Endothelial cell of umbilical vein (primary cell): Measurements from ENCODE around the gene RNF111. TPM values are rescaled to one million over a fixed set of nuclear protein-coding genes. Genes with fewer than 3 reads are reported as not detected.

Experiments
- BruUV-seq: library from RNA; stranded (reverse); fragments of 400-500 nt; replicated peaks from 2 replicates; lab custom pipeline; 2021; lab: Mats Ljungman, UMichigan
- CTCF ChIA-PET: fragments of 300-600, 350-600 bp; sonication (Branson Sonifier 250); formaldehyde crosslinking; loops from one replicate; lab custom pipeline; 2021; ENCODE audit warnings: antibody characterized with exemption, inconsistent platforms; lab: Charles Lee
- POLR2A ChIA-PET: fragments of 300-600, 350-600 bp; sonication (Branson Sonifier 250); formaldehyde crosslinking; loops from one replicate; lab custom pipeline; 2021; ENCODE audit warnings: antibody characterized with exemption, inconsistent platforms; lab: Charles Lee
- DNase-seq: peaks from one replicate; pipeline ENCODE4 v3.0.0-alpha.2; 2011; ENCODE audit warnings: low read depth, low spot score
- FAIRE-seq: peaks from 2 replicates; lab custom pipeline; 2011; peaks lifted over from hg19 to GRCh38; lab: Jason Lieb, UNC
- H2AFZ ChIP-seq: 2 replicates; pipeline ENCODE4 v1.6.0; 2012; ENCODE audit warnings: low read depth, low read length, control low read depth, inconsistent platforms
- H3K27ac ChIP-seq: 2 replicates; pipeline ENCODE4 v1.5.1; 2011; ENCODE audit warnings: low read depth, mild to moderate bottlenecking, control low read depth, low read length, moderate library complexity; ENCODE audit not compliant: insufficient read depth
- H3K27me3 ChIP-seq, 2 experiments: 2 replicates each; pipeline versions ENCODE4 v1.6.0 to v1.6.1; 2011; ENCODE audit warnings: low read length in 2 of 2, mixed read lengths in 1 of 2; ENCODE audit not compliant: control insufficient read depth in 2 of 2, insufficient read depth in 2 of 2
- H3K36me3 ChIP-seq, 2 experiments: 2 replicates in 1 of 2; 3 replicates in 1 of 2; pipeline ENCODE4 v1.5.1; 2011; ENCODE audit warnings: low read length in 2 of 2, mild to moderate bottlenecking in 1 of 2, moderate library complexity in 1 of 2; ENCODE audit not compliant: control insufficient read depth in 2 of 2, insufficient read depth in 2 of 2; ENCODE audit errors: extremely low read depth in 1 of 2
- H3K4me1 ChIP-seq: 3 replicates; pipeline ENCODE4 v1.5.1; 2011; ENCODE audit warnings: mild to moderate bottlenecking, low read length; ENCODE audit not compliant: control insufficient read depth, insufficient read depth; ENCODE audit errors: extremely low read depth
- H3K4me2 ChIP-seq: 2 replicates; pipeline ENCODE4 v1.6.1; 2011; ENCODE audit warnings: low read length, control low read depth, mixed read lengths; ENCODE audit not compliant: insufficient read depth
- H3K4me3 ChIP-seq, 3 experiments: fragments of 200-600 bp in 1 of 3; sonication (generic), shearing (Covaris generic) in 1 of 3; replicated peaks in 1 of 3; 2 replicates each; pipeline ENCODE4 v1.5.1; 2011 to 2016; ENCODE audit warnings: control low read depth in 3 of 3, low read length in 3 of 3, mild to moderate bottlenecking in 2 of 3, inconsistent platforms in 1 of 3, low read depth in 1 of 3, moderate library complexity in 1 of 3; ENCODE audit not compliant: insufficient read depth in 1 of 3
- H3K79me2 ChIP-seq: 2 replicates; pipeline ENCODE4 v1.6.0; 2012; ENCODE audit warnings: low read length, inconsistent platforms; ENCODE audit not compliant: control insufficient read depth, insufficient read depth
- H3K9ac ChIP-seq: replicated peaks from 2 replicates; pipeline ENCODE3; 2011; ENCODE audit warnings: low read length, control low read depth; ENCODE audit not compliant: insufficient read depth; ENCODE audit errors: extremely low read depth
- H3K9me1 ChIP-seq: replicated peaks from 3 replicates; pipeline ENCODE4 v1.6.0; 2011; ENCODE audit warnings: mild to moderate bottlenecking, low read length; ENCODE audit not compliant: control insufficient read depth, insufficient read depth; ENCODE audit errors: extremely low read depth
- H3K9me3 ChIP-seq: replicated peaks from 2 replicates; pipeline ENCODE4 v1.5.1; 2012; ENCODE audit warnings: low read length, inconsistent platforms; ENCODE audit not compliant: control insufficient read depth, insufficient read depth
- H4K20me1 ChIP-seq: replicated peaks from 2 replicates; pipeline ENCODE3; 2011; ENCODE audit warnings: mild to moderate bottlenecking, low read length; ENCODE audit not compliant: control insufficient read depth, insufficient read depth; ENCODE audit errors: extremely low read depth
- EZH2 ChIP-seq: IDR thresholded peaks from 2 replicates; pipeline ENCODE4 v1.6.1; 2012; ENCODE audit warnings: borderline replicate concordance, low read depth, mild to moderate bottlenecking, moderate library complexity, low read length, inconsistent platforms; ENCODE audit not compliant: severe bottlenecking
- FOS ChIP-seq: IDR thresholded peaks from 2 replicates; pipeline ENCODE4 v1.6.1; 2011; ENCODE audit warnings: mild to moderate bottlenecking, low read length, moderate library complexity, borderline replicate concordance; ENCODE audit not compliant: insufficient read depth
- GATA2 ChIP-seq: IDR thresholded peaks from 2 replicates; pipeline ENCODE4 v1.7.0; 2011; ENCODE audit warnings: low read depth, mild to moderate bottlenecking, moderate library complexity, mixed read lengths, low read length; ENCODE audit not compliant: insufficient read length, insufficient read depth
- JUN ChIP-seq: IDR thresholded peaks from 2 replicates; pipeline ENCODE4 v1.6.1; 2011; ENCODE audit warnings: borderline replicate concordance, low read depth; ENCODE audit not compliant: insufficient read length, insufficient read depth
- MYC ChIP-seq: IDR thresholded peaks from one replicate; pipeline ENCODE4 v1.6.1; 2011; ENCODE audit warnings: mild to moderate bottlenecking, low read depth, low read length
- POLR2A ChIP-seq: IDR thresholded peaks from 2 replicates; pipeline ENCODE4 v1.6.1; 2012; ENCODE audit warnings: low read depth, mild to moderate bottlenecking, control low read depth, low read length
- POLR2AphosphoS5 ChIP-seq: IDR thresholded peaks from 2 replicates; pipeline ENCODE4 v1.6.1; 2012; ENCODE audit warnings: low read depth, mild to moderate bottlenecking, control low read depth, low read length, moderate library complexity; ENCODE audit not compliant: insufficient read depth
- dilution Hi-C: fragments of 300-500 bp; cut with MboI; formaldehyde crosslinking; loops from one replicate; pipeline ENCODE4 v1.15.0; 2019; ENCODE audit warnings: low sequenced_read_pairs; ENCODE audit not compliant: extremely low pct_ligation_motif_present
- intact Hi-C: fragments of 100-400 bp; cut with micrococcal nuclease; formaldehyde crosslinking; loops from one replicate; pipeline ENCODE4 v1.10.0; 2022
- polyA plus RNA-seq, 4 experiments: library from polyadenylated mRNA; depleted of rRNA in 3 of 4; stranded (reverse) in 3 of 4; unstranded in 1 of 4; fragments of >200 nt; gene quantifications; 2 replicates each; pipeline versions ENCODE4 v1.2.1 to v1.2.3, GENCODE V29; 2011 to 2012; ENCODE audit warnings: missing spikeins in 1 of 4
- total RNA-seq: library from RNA; stranded (reverse); gene quantifications from 2 replicates; pipeline ENCODE4 v1.2.3, GENCODE V29; 2021
- TF ChIP-seq, protein P1 (sequence below): IDR thresholded peaks from 2 replicates; pipeline ENCODE4 v1.6.1; 2011; ENCODE audit not compliant: insufficient read depth, insufficient read length
- TF ChIP-seq, protein P2 (sequence below), 2 donors: IDR thresholded peaks; 1 replicate in 1 of 2; 2 replicates in 1 of 2; pipeline ENCODE4 v1.5.1; 2011; ENCODE audit warnings: low read length in 2 of 2, mild to moderate bottlenecking in 2 of 2, moderate library complexity in 2 of 2, control low read depth in 1 of 2, inconsistent platforms in 1 of 2, low read depth in 1 of 2; ENCODE audit not compliant: insufficient read depth in 1 of 2; ENCODE audit errors: extremely low read depth in 1 of 2

RNF111 gene
- total and polyA plus RNA-seq, 2 donors (not counting 3 experiments of a cell fraction or from before 2014, with no cell fraction given): 22.3 to 42.6 TPM

DNA sequence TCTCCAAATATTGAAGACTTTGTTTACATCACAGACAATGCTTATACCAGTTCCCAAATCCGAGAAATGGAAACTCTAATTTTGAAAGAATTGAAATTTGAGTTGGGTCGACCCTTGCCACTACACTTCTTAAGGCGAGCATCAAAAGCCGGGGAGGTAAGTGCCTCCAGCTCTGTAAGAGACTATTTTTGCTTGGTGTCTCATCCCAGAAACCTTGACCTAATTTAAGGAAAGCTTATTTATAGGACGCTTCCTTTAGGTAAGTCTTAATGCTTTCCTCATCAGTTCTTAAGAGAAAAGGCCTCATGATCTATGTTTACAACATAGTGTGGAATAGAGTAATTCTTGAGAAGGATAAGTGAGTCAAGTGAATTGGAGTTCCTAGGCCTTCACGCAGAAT, 129.3 kb downstream of the RNF111 start:
- no peaks in the 10 kb centered on the region for H3K27me3 ChIP-seq
- no peaks in the 10 kb centered on the region for H4K20me1 ChIP-seq
- intact Hi-C loops (no loop called here), dilution Hi-C loops (no loop called here)
- H3K4me3 ChIP-seq: no peak overlapping the region
- no peak for DNase-seq
- peaks cover 2% of the 10 kb centered on the region for H3K79me2 ChIP-seq
- no peak for TF ChIP-seq FOS
- TF ChIP-seq, protein P1, sequence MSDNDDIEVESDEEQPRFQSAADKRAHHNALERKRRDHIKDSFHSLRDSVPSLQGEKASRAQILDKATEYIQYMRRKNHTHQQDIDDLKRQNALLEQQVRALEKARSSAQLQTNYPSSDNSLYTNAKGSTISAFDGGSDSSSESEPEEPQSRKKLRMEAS: no peak
- H2AFZ ChIP-seq: no peak overlapping the region
- H3K36me3 ChIP-seq: peaks cover 8 to 26% of the 10 kb centered on the region in 2 experiments
- H3K9me1 ChIP-seq: no peaks in the 10 kb centered on the region
- FAIRE-seq: no peak
- H3K27ac ChIP-seq: no peak overlapping the region
- no peaks in the 10 kb centered on the region for H3K9me3 ChIP-seq
- H3K9ac ChIP-seq: no peak overlapping the region
- H3K4me1 ChIP-seq: no peaks in the 10 kb centered on the region
- ChIA-PET POLR2A (no interaction called here), CTCF (interaction anchor here (0.7 to 1.4 kb wide), 3 partner anchors 16 to 376 kb away, joined by 4 read pairs; no protein-coding TSS in a partner anchor)
- no TSS peak for BruUV-seq
- no peak overlapping the region for H3K4me2 ChIP-seq

DNA sequence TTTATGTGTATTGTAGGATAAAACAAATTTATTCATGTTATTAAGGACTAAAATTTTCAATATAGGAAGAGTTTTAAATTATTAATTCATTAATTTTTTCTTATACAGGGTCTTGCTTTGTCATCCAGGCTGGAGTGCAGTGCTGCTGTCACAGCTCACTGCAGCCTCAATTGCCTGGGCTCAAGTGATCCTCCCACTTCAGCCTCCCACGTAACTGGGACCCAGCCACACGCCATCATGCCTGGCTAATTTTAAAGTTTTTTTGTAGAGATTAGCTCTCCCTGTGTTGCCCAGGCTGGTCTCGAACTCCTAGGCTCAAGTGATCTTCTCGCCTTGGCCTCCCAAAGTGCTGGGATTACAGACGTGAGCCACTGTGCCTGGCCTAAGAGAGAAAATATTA, 132.2 kb downstream of the RNF111 start:
- dilution Hi-C loops: no loop called here
- CTCF ChIA-PET: interaction anchor here (1.5 kb wide), 1 partner anchor 12 kb away, joined by 6 read pairs; no protein-coding TSS in a partner anchor
- H3K36me3 ChIP-seq: peaks cover 8 to 24% of the 10 kb centered on the region in 2 experiments

More for the DNA sequence above, 132.2 kb downstream of the RNF111 start:
- intact Hi-C loops: no loop called here
- DNase-seq (no peak), FAIRE-seq (no peak)
- peaks cover 7% of the 10 kb centered on the region for H3K79me2 ChIP-seq
- no peak overlapping the region for H3K4me3 ChIP-seq
- no peaks in the 10 kb centered on the region for H3K4me1 ChIP-seq
- no peak overlapping the region for H3K9ac ChIP-seq
- H3K27ac ChIP-seq: no peak overlapping the region
- H3K27me3 ChIP-seq: no peaks in the 10 kb centered on the region
- H2AFZ ChIP-seq: no peak overlapping the region
- TF ChIP-seq, protein P1: no peak
- no peak for TF ChIP-seq POLR2AphosphoS5
- no peak for TF ChIP-seq EZH2
- no peak for TF ChIP-seq MYC
- no peak for TF ChIP-seq JUN
- TF ChIP-seq POLR2A: no peak
- TF ChIP-seq, protein P2, sequence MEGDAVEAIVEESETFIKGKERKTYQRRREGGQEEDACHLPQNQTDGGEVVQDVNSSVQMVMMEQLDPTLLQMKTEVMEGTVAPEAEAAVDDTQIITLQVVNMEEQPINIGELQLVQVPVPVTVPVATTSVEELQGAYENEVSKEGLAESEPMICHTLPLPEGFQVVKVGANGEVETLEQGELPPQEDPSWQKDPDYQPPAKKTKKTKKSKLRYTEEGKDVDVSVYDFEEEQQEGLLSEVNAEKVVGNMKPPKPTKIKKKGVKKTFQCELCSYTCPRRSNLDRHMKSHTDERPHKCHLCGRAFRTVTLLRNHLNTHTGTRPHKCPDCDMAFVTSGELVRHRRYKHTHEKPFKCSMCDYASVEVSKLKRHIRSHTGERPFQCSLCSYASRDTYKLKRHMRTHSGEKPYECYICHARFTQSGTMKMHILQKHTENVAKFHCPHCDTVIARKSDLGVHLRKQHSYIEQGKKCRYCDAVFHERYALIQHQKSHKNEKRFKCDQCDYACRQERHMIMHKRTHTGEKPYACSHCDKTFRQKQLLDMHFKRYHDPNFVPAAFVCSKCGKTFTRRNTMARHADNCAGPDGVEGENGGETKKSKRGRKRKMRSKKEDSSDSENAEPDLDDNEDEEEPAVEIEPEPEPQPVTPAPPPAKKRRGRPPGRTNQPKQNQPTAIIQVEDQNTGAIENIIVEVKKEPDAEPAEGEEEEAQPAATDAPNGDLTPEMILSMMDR (IDR thresholded peaks at IDR 0.05; ENCODE audit: extremely low read depth in 1 of 2, insufficient read depth in 1 of 2, low read depth in 1 of 2, low read length in 2 of 2): no peak
- TF ChIP-seq FOS: no peak
- TF ChIP-seq GATA2: no peak
- H3K4me2 ChIP-seq: no peak overlapping the region
- no peaks in the 10 kb centered on the region for H3K9me1 ChIP-seq
- H3K9me3 ChIP-seq: no peaks in the 10 kb centered on the region
- no peaks in the 10 kb centered on the region for H4K20me1 ChIP-seq
- POLR2A ChIA-PET: no interaction called here
- no TSS peak for BruUV-seq
